Muscle of arm (tissue), 12 donors: ENCODE data around the gene TRIM46. TPM values are rescaled to one million over a fixed set of nuclear protein-coding genes. Genes with fewer than 3 reads are reported as not detected.
A peak's percentile ranks its signal among the peaks of the same experiment; 100 is the strongest.
"Not testable (repeated sequence)": the region's sequence is repeated elsewhere in the genome, so short reads cannot be mapped to it uniquely, and the experiment has no call there.

Experiments used
- DNase-seq: peaks from one replicate; pipeline ENCODE4 v3.0.0-alpha.2; 2013
- polyA plus RNA-seq, 12 donors: library from polyadenylated mRNA; unstranded; fragments of 120-200 nt; gene quantifications; one replicate each; pipeline ENCODE4 v1.2.1, GENCODE V29; 2013; ENCODE audit not compliant: insufficient read length in 12 of 12

TRIM46 gene
- polyA plus RNA-seq, 12 donors, result 0.35 to 5.8 (median 0.56) TPM; not detected in 1

- peak; percentile 99 for DNase-seq
Measured at GRCh38 chr1:155227261-155228095, 53.8 kb downstream of the TRIM46 start.

DNA sequence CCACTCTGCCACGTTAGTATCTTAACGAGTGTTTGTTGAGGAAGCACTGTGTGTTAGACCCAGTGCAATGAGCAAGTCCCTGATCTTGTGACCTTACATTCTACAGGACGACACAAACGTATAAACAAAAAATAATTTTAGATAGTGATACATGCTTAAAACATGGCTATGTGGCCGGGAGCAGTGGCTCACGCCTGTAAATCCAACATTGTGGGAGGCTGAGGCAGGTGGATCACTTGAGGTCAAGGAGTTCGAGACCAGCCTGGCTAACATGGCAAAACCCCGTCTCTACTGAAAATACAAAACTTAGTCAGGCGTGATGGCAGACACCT, 54.4 kb downstream of the TRIM46 start:
- no peak for DNase-seq

- not testable (repeated sequence) for DNase-seq
Measured at GRCh38 chr1:155231302-155231701, 57.7 kb downstream of the TRIM46 start.

DNA sequence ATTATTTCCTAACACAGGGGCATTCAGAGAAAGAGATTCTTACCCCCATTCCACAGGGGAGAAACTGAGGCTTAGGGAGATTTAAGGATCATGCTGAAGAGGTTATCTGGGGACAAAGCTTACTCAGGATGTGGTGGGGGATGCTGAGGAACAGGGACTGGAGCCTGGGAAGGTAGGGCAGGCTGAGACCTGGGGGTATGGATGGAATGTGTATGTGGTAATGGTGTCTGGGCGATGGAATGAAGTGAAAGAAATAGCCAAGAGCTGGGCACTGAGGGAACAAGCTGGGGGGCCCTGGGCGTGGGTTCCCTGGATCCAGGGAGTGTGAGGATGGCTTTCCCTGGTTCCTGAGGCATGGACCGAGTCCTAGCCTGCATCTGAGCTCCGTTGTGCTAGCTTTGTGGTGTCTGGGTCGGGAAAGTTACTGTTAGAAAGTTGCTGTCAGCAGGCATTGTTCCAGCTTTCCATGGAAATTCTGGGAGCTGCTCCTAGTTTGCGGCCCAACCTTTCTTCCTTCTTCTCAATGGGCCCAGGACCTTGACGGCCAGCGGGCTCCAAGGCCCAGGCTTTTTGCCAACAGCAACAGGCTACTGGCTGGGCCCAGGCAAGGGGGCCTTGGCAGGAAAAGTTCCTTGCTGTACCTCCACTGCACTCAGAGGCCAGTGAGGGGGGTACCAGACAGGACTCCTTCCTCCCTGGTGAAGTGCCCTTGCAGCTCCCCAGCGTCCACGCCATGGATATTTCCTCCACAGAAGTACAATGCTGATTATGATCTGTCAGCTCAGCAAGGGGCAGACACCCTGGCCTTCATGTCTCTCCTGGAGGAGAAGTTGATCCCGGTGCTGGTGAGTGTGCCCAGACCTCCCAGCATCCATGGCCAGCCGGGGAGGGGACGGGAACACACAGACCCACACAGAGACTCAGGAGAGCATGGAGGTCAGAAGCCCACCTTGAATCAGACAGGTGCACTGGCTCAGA, 58.6 kb downstream of the TRIM46 start:
- peak; percentile 92 for DNase-seq

DNA sequence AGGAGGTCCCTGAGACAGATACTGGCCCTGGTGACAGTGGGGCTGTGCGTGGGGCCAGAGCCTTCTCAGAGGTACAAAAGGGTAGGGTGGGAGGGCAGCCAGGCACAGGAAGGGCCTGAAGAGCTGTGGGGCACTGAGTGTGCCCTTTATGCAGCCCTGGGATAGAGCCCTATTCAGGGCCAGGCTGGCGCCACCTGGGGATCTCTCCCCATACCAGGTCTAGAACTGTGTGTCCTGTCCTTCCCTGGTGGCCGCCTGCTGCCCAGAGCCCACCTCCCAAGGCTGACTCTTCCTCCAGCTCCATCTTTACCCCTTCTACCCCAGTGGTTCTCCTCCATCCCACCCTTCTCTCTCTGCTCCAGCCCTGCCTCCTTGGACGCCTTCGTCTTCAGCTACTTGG, 59.9 kb downstream of the TRIM46 start:
- not testable (repeated sequence) for DNase-seq

Other genes with a start within 250 kb of the TRIM46 start
- gene PMVK, start 237.1 kb upstream of the TRIM46 start, polyA plus RNA-seq, result 10 to 100 TPM in 11 of 12 donors, not detected in 1; 20.1 to 28.8 (median 26.1) TPM
- 100 to 1,000 TPM in 8 of 12 donors, 10 to 100 TPM in 3, not detected in 1; 74.1 to 186 (median 153) TPM for gene PBXIP1, start 217.8 kb upstream of the TRIM46 start, polyA plus RNA-seq
- gene PYGO2, start 212.1 kb upstream of the TRIM46 start, polyA plus RNA-seq, result 10 to 100 TPM in 11 of 12 donors, not detected in 1; 21.7 to 39.5 (median 28.7) TPM
- gene SHC1, start 203.1 kb upstream of the TRIM46 start, polyA plus RNA-seq, result 100 to 1,000 TPM in 1 of 12 donors, 10 to 100 TPM in 10, not detected in 1; 66.6 to 136 (median 92.4) TPM
- gene CKS1B, start 199.2 kb upstream of the TRIM46 start, polyA plus RNA-seq, result 10 to 100 TPM in 11 of 12 donors, not detected in 1; 44.1 to 77.4 (median 65.4) TPM
- 10 to 100 TPM in 11 of 12 donors, not detected in 1; 13.1 to 23.6 (median 19.7) TPM for gene FLAD1, start 190.5 kb upstream of the TRIM46 start, polyA plus RNA-seq
- under 1 TPM in 1 of 12 donors, not detected in 11; 0.49 TPM for gene LENEP, start 180.3 kb upstream of the TRIM46 start, polyA plus RNA-seq
- 10 to 100 TPM in 4 of 12 donors, 1 to 10 TPM in 7, not detected in 1; 3.9 to 32.4 (median 8.5) TPM for gene ZBTB7B, start 171.0 kb upstream of the TRIM46 start, polyA plus RNA-seq
- 1 to 10 TPM in 3 of 12 donors, under 1 TPM in 7, not detected in 2; 0.34 to 1.6 (median 0.57) TPM for gene DCST2, start 140.1 kb upstream of the TRIM46 start, polyA plus RNA-seq
- under 1 TPM in 8 of 12 donors, not detected in 4; 0.16 to 0.29 (median 0.24) TPM for gene DCST1, start 140.0 kb upstream of the TRIM46 start, polyA plus RNA-seq
- 100 to 1,000 TPM in 1 of 12 donors, 10 to 100 TPM in 10, not detected in 1; 47.2 to 143 (median 56.3) TPM for gene ADAM15, start 122.5 kb upstream of the TRIM46 start, polyA plus RNA-seq
- 10 to 100 TPM in 3 of 12 donors, 1 to 10 TPM in 8, not detected in 1; 4.7 to 12.1 (median 6.5) TPM for gene EFNA4, start 110.1 kb upstream of the TRIM46 start, polyA plus RNA-seq
- gene EFNA3, start 95.0 kb upstream of the TRIM46 start, polyA plus RNA-seq, result 10 to 100 TPM in 1 of 12 donors, 1 to 10 TPM in 9, not detected in 2; 1.3 to 11.7 (median 2.1) TPM
- 10 to 100 TPM in 11 of 12 donors, not detected in 1; 19.3 to 35.9 (median 23.3) TPM for gene EFNA1, start 46.0 kb upstream of the TRIM46 start, polyA plus RNA-seq
- gene SLC50A1, start 38.0 kb upstream of the TRIM46 start, polyA plus RNA-seq, result 10 to 100 TPM in 11 of 12 donors, not detected in 1; 18.5 to 27.5 (median 23.4) TPM
- 10 to 100 TPM in 10 of 12 donors, not detected in 2; 13.2 to 24.3 (median 17.5) TPM for gene DPM3, start 33.3 kb upstream of the TRIM46 start, polyA plus RNA-seq
- 100 to 1,000 TPM in 5 of 12 donors, 10 to 100 TPM in 6, not detected in 1; 59.2 to 147 (median 99.7) TPM for gene KRTCAP2, start 545 bp upstream of the TRIM46 start, polyA plus RNA-seq
- 10 to 100 TPM in 11 of 12 donors, not detected in 1; 44.8 to 81.2 (median 63.4) TPM for gene THBS3, start 34.0 kb downstream of the TRIM46 start, polyA plus RNA-seq
- gene MTX1, start 34.8 kb downstream of the TRIM46 start, polyA plus RNA-seq, result 10 to 100 TPM in 11 of 12 donors, not detected in 1; 12.7 to 23.0 (median 19.0) TPM
- 10 to 100 TPM in 11 of 12 donors, not detected in 1; 10.8 to 33.3 (median 13.5) TPM for gene ENTREP3, start 81.6 kb downstream of the TRIM46 start, polyA plus RNA-seq
- 10 to 100 TPM in 11 of 12 donors, not detected in 1; 37.6 to 64.7 (median 42.4) TPM for gene SCAMP3, start 88.5 kb downstream of the TRIM46 start, polyA plus RNA-seq
- gene CLK2, start 99.7 kb downstream of the TRIM46 start, polyA plus RNA-seq, result 10 to 100 TPM in 11 of 12 donors, not detected in 1; 32.8 to 79.5 (median 38.6) TPM
- 1 to 10 TPM in 11 of 12 donors, not detected in 1; 3.7 to 8.6 (median 4.6) TPM for gene HCN3, start 103.6 kb downstream of the TRIM46 start, polyA plus RNA-seq
- gene PKLR, start 127.6 kb downstream of the TRIM46 start, polyA plus RNA-seq, result under 1 TPM in 8 of 12 donors, not detected in 4; 0.07 to 0.44 (median 0.15) TPM
- gene FDPS, start 135.0 kb downstream of the TRIM46 start, polyA plus RNA-seq, result 100 to 1,000 TPM in 8 of 12 donors, 10 to 100 TPM in 3, not detected in 1; 83.9 to 131 (median 107) TPM
- gene RUSC1, start 147.0 kb downstream of the TRIM46 start, polyA plus RNA-seq, result 10 to 100 TPM in 11 of 12 donors, not detected in 1; 20.5 to 44.8 (median 26.4) TPM